BJ (cell line): Measurements from ENCODE around the gene MS4A3. TPM values are rescaled to one million over a fixed set of nuclear protein-coding genes. Genes with fewer than 3 reads are reported as not detected.

ENCODE experiments used
- CTCF ChIA-PET: fragments of 350-600 bp; formaldehyde crosslinking; extraction: SDS; loops from one replicate; lab custom pipeline; 2021; ENCODE audit warnings: antibody characterized with exemption, inconsistent platforms; lab: Yijun Ruan, JAX
- POLR2A ChIA-PET: fragments of 300-600 bp; sonication (Branson Sonifier 250); formaldehyde crosslinking; extraction: SDS; loops from one replicate; lab custom pipeline; 2021; ENCODE audit warnings: antibody characterized with exemption; lab: Charles Lee
- DNase-seq: peaks from one replicate; pipeline ENCODE4 v3.0.0-alpha.2; 2011; ENCODE audit warnings: low read depth
- H3K27me3 ChIP-seq: 2 replicates; pipeline ENCODE4 v1.6.0; 2011; ENCODE audit warnings: low read length; ENCODE audit not compliant: control insufficient read depth, insufficient read depth
- H3K36me3 ChIP-seq: 2 replicates; pipeline ENCODE4 v1.5.1; 2011; ENCODE audit warnings: low read length; ENCODE audit not compliant: control insufficient read depth, insufficient read depth
- H3K4me3 ChIP-seq: 2 replicates; pipeline ENCODE4 v1.5.1; 2011; ENCODE audit warnings: low read depth, mild to moderate bottlenecking, control low read depth, low read length
- CTCF ChIP-seq: IDR thresholded peaks from 2 replicates; pipeline ENCODE4 v1.5.1; 2011; ENCODE audit warnings: low read depth, mild to moderate bottlenecking, control low read depth, inconsistent platforms, low read length, moderate library complexity; ENCODE audit not compliant: insufficient read depth
- polyA plus RNA-seq: library from polyadenylated mRNA; depleted of rRNA; stranded (reverse); fragments of >200 nt; gene quantifications from 2 replicates; pipeline ENCODE4 v1.2.3, GENCODE V29; 2011

The MS4A3 gene
- polyA plus RNA-seq, 1 experiment = not detected

DNA sequence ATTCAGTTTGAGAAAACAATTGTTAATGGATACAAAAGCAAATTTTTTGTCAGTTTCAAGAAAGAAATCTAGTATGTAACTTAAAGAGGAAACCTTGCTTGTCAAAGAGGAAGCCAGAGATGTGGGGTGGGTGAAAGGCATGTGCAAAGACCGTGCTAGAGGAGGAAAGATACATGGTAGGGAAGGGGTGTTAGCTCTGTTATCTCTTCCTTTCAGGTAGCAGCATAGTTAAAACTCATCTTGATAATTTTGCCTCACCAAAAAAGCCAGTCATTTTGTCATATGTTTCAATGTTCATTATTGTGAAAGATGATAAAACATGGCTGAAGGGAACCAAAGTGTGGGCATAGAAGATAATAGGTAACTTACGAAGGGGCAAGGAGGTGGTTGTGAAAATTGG, 29.4 kb downstream of the MS4A3 start:
- ChIA-PET POLR2A (no interaction called here), CTCF (no interaction called here)
- TF ChIP-seq CTCF = no peak
- H3K27me3 ChIP-seq = no peaks in the 10 kb centered on the region
- no peak for DNase-seq
- H3K4me3 ChIP-seq = no peak overlapping the region
- no peaks in the 10 kb centered on the region for H3K36me3 ChIP-seq

- Histone ChIP-seq H3K36me3 (no peaks in the 10 kb centered on the region), H3K4me3 (no peak overlapping the region), H3K27me3 (no peaks in the 10 kb centered on the region)
- POLR2A ChIA-PET = no interaction called here
- DNase-seq = no peak
- CTCF ChIA-PET = no interaction called here
- no peak for TF ChIP-seq CTCF
Measured at GRCh38 chr11:60087239-60087638, 30.8 kb downstream of the MS4A3 start.

DNA sequence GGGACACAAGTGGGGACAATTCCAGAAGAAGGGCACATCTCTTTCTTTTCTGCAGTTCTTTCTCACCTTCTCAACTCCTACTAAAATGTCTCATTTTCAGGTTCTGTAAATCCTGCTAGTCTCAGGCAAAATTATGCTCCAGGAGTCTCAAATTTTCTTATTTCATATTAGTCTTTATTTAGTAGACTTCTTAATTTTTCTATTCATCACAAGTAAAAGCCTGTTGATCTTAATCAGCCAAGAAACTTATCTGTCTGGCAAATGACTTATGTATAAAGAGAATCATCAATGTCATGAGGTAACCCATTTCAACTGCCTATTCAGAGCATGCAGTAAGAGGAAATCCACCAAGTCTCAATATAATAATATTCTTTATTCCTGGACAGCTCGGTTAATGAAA, 31.9 kb downstream of the MS4A3 start, which contains the start of gene MS4A2:
Gene MS4A2 (plus strand): TSS at position 301 of the 400 bp plus-strand sequence. CDS start 102 bp downstream, outside the sequence.
- CTCF ChIA-PET = no interaction called here

GRCh38 chr11:60095477-60096120, 39.1 kb downstream of the MS4A3 start:
- POLR2A ChIA-PET = no interaction called here
- Histone ChIP-seq H3K4me3 (no peak overlapping the region), H3K36me3 (no peaks in the 10 kb centered on the region), H3K27me3 (no peaks in the 10 kb centered on the region)
- TF ChIP-seq CTCF = no peak
- CTCF ChIA-PET = no interaction called here
- no peak for DNase-seq

More for the DNA sequence above, 31.9 kb downstream of the MS4A3 start, which contains the start of gene MS4A2:
- TF ChIP-seq CTCF = no peak
- no peaks in the 10 kb centered on the region for H3K27me3 ChIP-seq
- POLR2A ChIA-PET = no interaction called here
- DNase-seq = no peak
- H3K4me3 ChIP-seq = no peak within 1 kb of the TSS
- H3K36me3 ChIP-seq = no peaks in the 10 kb centered on the region

- ChIA-PET CTCF (no interaction called here), POLR2A (no interaction called here)
- no peak for TF ChIP-seq CTCF
Measured at GRCh38 chr11:60097189-60097588, 40.7 kb downstream of the MS4A3 start.

More at GRCh38 chr11:60097189-60097588, 40.7 kb downstream of the MS4A3 start:
- H3K4me3 ChIP-seq = no peak overlapping the region
- DNase-seq = no peak
- no peaks in the 10 kb centered on the region for H3K36me3 ChIP-seq
- no peaks in the 10 kb centered on the region for H3K27me3 ChIP-seq
